NCI-H345 treated with DMSO at 0.1 percent for 48 hours (cell line): ENCODE results near the gene KCTD4.

Experiments used
- DNase-seq: peaks from one replicate; lab custom pipeline; 2025; ENCODE audit not compliant: unreplicated experiment; lab: John Stamatoyannopoulos, UW

Gene KCTD4

DNA sequence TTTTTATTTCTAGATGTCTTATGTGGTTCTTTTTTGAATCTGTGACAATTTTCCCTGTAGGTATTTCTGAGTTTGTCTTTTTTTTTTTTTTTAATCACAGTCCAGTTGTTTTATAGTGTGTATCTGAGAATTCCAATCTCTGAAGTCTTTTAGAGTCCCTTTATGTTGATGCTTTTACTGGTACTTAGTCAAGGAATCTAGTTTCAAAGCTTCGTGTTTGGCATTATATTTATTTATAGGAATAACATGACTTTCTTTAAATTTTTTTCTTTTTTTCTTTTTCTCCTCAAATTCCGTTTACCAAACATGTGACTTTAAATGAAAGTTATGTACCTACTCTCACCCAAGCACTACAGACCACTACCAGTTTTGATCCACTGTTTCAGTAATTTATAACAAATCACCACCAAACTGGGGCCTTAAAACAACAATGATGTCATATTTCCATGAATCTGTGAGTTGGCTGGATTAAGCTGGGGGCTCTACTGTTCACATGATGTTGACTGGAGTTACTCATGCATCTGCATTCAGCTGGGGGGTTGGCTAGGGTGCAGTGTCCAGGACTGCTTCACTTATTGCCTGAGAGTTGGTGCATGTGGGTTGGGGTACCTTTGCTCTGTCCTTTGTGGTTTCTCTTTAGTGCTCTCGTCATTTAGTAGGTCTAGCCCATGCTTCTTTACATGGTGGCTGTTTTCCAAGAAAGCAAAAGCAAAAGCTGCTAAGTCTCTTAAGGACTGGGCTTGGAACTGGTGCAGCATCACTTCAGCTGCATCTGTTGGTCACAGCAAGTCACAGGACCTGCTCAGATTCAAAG, 22.3 kb downstream of the KCTD4 start:
- DNase-seq, result no peak

DNA sequence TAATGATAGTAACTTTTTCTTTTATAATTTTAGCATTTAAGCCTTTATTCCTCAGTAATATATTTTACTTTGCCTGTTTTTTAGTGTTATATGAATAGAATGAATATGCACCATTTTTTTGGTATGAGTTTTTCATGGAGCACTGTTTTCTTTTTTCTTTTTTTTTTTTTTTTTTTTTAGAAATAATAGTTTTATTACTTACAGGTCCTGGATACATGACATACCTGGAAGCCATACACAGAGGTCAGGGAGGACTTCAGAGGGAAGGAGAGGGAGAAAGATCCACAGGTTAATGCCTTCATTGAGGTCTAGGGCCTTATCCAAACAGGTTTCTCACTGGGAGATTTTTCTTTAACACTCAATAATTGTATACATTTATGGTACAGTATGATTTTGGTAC, 26.4 kb downstream of the KCTD4 start:
- no peak for DNase-seq

DNA sequence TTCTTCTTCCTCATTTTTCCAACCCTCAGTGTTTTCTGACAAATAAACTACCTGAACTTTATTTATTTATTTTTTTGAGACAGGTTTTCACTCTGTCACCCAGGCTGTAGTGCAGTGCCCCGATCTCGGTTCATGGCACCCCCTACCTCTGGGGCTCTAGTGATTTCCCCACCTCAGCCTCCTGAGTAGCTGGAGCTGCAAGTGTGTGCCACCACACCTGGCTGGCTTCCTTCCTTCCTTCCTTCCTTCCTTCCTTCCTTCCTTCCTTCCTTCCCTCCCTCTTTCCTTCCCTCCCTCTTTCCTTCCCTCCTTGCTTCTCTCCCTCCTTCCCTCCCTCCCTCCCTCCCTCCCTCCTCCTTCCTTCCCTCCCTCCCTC, 32.3 kb downstream of the KCTD4 start:
- DNase-seq, result no peak

DNA sequence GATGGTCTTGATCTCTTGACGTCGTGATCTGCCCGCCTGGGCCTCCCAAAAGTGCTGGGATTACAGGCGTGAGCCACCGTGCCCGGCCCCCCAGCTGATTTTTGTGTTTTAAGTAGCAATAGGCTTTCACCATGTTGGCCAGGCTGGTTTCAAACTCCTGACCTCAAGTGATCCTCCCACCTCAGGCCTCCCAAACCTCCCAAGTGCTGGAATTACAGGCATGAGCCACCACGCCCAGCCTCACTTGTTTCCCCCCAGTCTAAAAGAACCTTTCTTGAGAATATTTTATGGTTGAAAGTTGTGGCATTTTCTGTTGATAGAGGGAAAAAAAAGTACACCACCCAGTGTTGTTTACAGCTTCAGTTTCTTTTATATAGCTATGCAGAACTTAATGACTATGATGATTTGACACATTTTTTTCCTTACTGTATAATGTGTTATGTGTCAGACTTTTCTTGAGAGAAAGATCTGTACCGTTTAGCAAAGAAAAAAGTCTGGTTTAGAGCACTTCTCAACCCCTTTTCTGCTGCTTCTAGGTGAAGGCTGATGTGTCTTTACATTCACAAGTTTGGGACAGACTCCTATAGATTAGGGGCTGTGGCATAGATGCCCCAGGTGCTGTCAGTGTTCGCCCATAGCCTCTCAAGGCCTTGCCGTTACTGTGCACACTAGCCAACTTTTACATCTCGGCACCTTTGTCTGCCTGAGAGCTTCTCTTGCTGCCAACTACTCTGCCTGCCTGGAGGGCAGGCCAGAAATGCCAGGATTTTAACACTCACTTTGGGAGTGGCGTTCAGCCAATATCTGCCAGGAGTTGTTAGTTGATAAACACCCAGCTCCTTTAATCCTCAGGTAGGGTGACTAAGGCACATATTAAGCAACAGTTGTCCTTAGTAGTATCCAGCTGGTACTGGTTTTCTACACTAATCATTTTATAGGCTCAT, 33.0 kb downstream of the KCTD4 start:
- DNase-seq, result no peak

DNA sequence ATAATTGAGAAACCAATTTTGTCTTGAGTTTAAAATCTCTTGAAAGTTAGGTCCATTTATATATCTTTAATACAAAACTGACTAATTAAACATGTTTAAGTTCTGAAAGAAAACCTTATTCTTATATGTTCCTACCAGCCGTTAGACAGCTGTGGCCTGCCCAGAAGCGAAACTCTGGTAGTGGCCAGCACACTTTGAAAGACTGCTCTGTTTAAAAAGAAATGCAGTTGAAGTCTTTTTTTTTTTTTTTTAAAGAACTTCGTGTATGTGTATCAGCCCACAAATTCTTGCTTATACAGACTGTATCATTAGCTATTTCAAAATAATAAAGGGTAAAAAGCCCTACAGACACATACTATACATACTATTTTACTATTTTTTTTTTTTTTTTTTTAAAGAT, 34.0 kb downstream of the KCTD4 start:
- no peak for DNase-seq

DNA sequence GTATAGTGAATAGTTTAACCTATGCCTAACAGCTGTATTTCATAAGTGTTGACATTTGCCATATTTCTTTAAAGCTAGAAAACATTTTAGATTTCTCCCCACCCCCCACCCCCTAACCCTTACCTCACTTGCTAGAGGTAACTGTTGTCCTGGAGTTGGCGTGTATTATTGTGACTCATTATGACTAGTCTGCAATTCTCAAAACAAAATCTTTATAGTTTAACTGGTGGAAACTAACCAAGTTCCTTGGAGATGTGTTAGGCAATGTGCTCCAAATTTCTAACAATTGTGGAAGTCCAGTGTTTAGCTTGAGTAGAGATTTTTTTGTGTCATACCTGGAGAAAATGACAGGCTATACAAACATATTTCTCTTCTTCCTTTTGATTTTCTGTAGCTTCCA, 38.0 kb downstream of the KCTD4 start:
- no peak for DNase-seq

DNA sequence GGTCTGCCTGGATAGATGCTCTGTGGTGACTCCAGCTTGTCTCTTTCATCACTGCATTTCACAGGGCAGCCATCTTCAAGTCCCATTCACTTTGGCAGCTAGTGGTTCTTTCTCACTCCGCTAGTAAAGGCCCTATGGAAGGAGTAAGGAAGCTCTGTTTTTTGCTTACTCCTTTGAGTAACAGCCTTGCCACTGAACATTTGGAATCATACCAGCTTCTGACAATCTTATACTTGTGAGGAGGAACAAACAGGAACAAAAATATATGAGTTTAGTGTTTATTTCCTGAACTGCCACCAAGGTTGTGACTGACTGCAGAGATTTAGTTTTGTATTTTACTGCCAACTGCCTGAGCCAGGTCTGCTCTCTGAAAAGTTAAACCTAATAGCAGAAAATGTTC, 38.7 kb downstream of the KCTD4 start:
- no peak for DNase-seq

DNA sequence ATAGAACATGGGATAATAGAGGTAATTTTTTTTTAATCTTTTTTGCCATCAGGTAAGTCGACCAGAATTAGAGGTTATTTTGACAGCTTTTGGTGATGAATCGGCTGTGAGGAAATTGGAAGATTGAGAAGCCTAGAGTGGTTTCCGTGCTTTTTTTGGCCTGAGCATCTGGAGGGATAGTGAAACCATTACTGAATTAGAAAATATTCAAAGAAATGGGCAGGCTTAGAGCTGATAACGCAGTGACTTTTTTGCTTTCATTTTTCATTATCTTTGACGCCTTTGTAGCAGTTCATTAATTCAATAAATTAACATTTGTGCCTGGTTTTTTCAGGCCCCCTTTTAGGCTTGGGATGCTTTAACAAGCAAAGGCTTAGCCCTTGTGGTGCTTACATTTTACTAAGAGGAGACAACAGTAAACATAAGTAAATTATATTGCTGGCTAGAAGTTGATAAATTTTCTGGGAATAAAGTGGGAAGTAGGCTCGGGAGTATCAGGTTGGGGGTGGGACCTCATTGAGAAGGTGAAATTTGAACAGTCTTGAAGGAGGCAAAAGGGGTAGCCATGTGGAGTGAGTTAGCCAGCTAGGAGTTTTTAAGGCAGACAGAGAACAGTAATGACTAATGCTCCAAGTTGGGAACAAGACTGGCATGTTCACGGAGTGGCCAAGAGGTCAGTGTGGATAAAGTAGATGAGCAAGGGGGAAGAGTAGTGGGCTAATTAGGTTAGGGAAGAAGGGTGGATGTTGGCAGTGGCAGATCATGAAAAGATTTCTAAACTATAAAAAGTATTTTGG, 44.1 kb downstream of the KCTD4 start:
- no peak for DNase-seq

GRCh38 chr13:45149964-45150363, 50.9 kb downstream of the KCTD4 start:
- DNase-seq, result no peak

GRCh38 chr13:45143346-45143751, 57.5 kb downstream of the KCTD4 start:
- DNase-seq, result no peak
